HEK293 (cell line): ENCODE data around the gene PRM1.

ENCODE experiments used
- CTCF ChIA-PET: fragments of 350-600 bp; formaldehyde crosslinking; extraction: SDS; loops from one replicate; lab custom pipeline; 2021; ENCODE audit warnings: antibody characterized with exemption; lab: Yijun Ruan, JAX
- POLR2A ChIA-PET: fragments of 300-600 bp; formaldehyde crosslinking; extraction: SDS; loops from one replicate; lab custom pipeline; 2020; ENCODE audit warnings: antibody characterized with exemption, inconsistent platforms; lab: Yijun Ruan, JAX
- H3K27ac ChIP-seq: fragments of 200-500 bp; sonication (Bioruptor generic); 2 replicates; pipeline ENCODE4 v1.5.1; 2014; ENCODE audit warnings: low read depth, low read length, control low read depth, inconsistent platforms; ENCODE audit errors: extremely low read depth
- H3K36me3 ChIP-seq, 2 experiments: fragments of 200-500 bp in 1 of 2; sonication (Bioruptor generic) in 1 of 2; 1 replicate in 1 of 2; 2 replicates in 1 of 2; pipeline ENCODE4 v1.5.1; 2014 to 2017; ENCODE audit warnings: inconsistent platforms in 2 of 2, low read length in 2 of 2; ENCODE audit not compliant: control insufficient read depth in 2 of 2, insufficient read depth in 1 of 2
- H3K4me1 ChIP-seq: fragments of 200-500 bp; sonication (Bioruptor generic); 2 replicates; pipeline ENCODE4 v1.5.1; 2014; ENCODE audit warnings: mild to moderate bottlenecking, low read length, inconsistent platforms; ENCODE audit not compliant: control insufficient read depth, insufficient read depth
- H3K4me3 ChIP-seq: 2 replicates; pipeline ENCODE4 v1.5.1; 2011; ENCODE audit warnings: low read depth, mild to moderate bottlenecking, control low read depth, low read length, moderate library complexity
- H3K9me3 ChIP-seq: fragments of 200-500 bp; sonication (Bioruptor generic); 2 replicates; pipeline ENCODE4 v1.5.1; 2014; ENCODE audit warnings: low read depth, low read length, inconsistent platforms; ENCODE audit not compliant: control insufficient read depth, insufficient read depth
- EGR2 ChIP-seq: fragments of 450-650 bp; formaldehyde crosslinking; IDR thresholded peaks from 2 replicates; pipeline ENCODE4 v1.5.1; 2016; ENCODE audit warnings: low read depth, missing biosample characterization, missing genetic modification characterization
- KLF9 ChIP-seq: fragments of 450-650 bp; formaldehyde crosslinking; IDR thresholded peaks from 2 replicates; pipeline ENCODE4 v1.5.1; 2016; ENCODE audit warnings: missing biosample characterization, missing genetic modification characterization, low read depth
- MEIS1 ChIP-seq: sonication (generic); formaldehyde crosslinking; IDR thresholded peaks from 2 replicates; pipeline ENCODE4 v1.8.1; 2022; ENCODE audit warnings: missing genetic modification reagents, mild to moderate bottlenecking, borderline replicate concordance
- ZFHX2 ChIP-seq: fragments of 450-650 bp; formaldehyde crosslinking; conservative IDR thresholded peaks from 2 replicates; pipeline ENCODE4 v1.5.1; 2016; ENCODE audit warnings: missing biosample characterization, missing genetic modification characterization
- ZIC2 ChIP-seq: fragments of 450-650 bp; formaldehyde crosslinking; IDR thresholded peaks from 2 replicates; pipeline ENCODE4 v1.5.1; 2016; ENCODE audit warnings: missing biosample characterization, missing genetic modification characterization
- ZNF146 ChIP-seq: fragments of 450-650 bp; formaldehyde crosslinking; IDR thresholded peaks from 2 replicates; pipeline ENCODE4 v1.5.1; 2016; ENCODE audit warnings: missing biosample characterization, missing genetic modification characterization
- ZNF155 ChIP-seq: fragments of 450-650 bp; formaldehyde crosslinking; IDR thresholded peaks from 2 replicates; pipeline ENCODE4 v1.5.1; 2016; ENCODE audit warnings: missing biosample characterization, missing genetic modification characterization
- ZNF16 ChIP-seq: fragments of 450-650 bp; formaldehyde crosslinking; IDR thresholded peaks from 2 replicates; pipeline ENCODE4 v1.5.1; 2016; ENCODE audit warnings: low read depth, missing biosample characterization, missing genetic modification characterization
- ZNF184 ChIP-seq: fragments of 450-650 bp; IDR thresholded peaks from 2 replicates; pipeline ENCODE4 v1.5.1; 2018; ENCODE audit warnings: missing biosample characterization, mild to moderate bottlenecking, missing genetic modification characterization
- ZNF423 ChIP-seq: fragments of 450-650 bp; formaldehyde crosslinking; IDR thresholded peaks from 2 replicates; pipeline ENCODE4 v1.5.1; 2016; ENCODE audit warnings: missing biosample characterization, missing genetic modification characterization
- ZNF521 ChIP-seq: fragments of 450-650 bp; formaldehyde crosslinking; IDR thresholded peaks from 2 replicates; pipeline ENCODE4 v1.5.1; 2017; ENCODE audit warnings: missing biosample characterization, mild to moderate bottlenecking, missing genetic modification characterization
- ZNF629 ChIP-seq: fragments of 450-650 bp; formaldehyde crosslinking; IDR thresholded peaks from 2 replicates; pipeline ENCODE4 v1.5.1; 2017; ENCODE audit warnings: missing biosample characterization, missing genetic modification characterization
- ZNF768 ChIP-seq: fragments of 450-650 bp; formaldehyde crosslinking; IDR thresholded peaks from 2 replicates; pipeline ENCODE4 v1.5.1; 2018; ENCODE audit warnings: missing biosample characterization, mild to moderate bottlenecking, missing genetic modification characterization
- ZNF791 ChIP-seq: fragments of 450-650 bp; formaldehyde crosslinking; IDR thresholded peaks from 2 replicates; pipeline ENCODE4 v1.5.1; 2016; ENCODE audit warnings: missing biosample characterization, missing genetic modification characterization
- ZSCAN5A ChIP-seq: fragments of 450-650 bp; formaldehyde crosslinking; IDR thresholded peaks from 2 replicates; pipeline ENCODE4 v1.5.1; 2016; ENCODE audit warnings: missing biosample characterization, missing genetic modification characterization
- TF ChIP-seq, protein P1 (sequence below): fragments of 450-650 bp; formaldehyde crosslinking; IDR thresholded peaks from 2 replicates; pipeline ENCODE4 v1.5.1; 2016; ENCODE audit warnings: missing biosample characterization, missing genetic modification characterization
- TF ChIP-seq, protein P2 (sequence below): fragments of 450-650 bp; formaldehyde crosslinking; IDR thresholded peaks from 2 replicates; pipeline ENCODE4 v1.5.1; 2016; ENCODE audit warnings: missing biosample characterization, missing genetic modification characterization
- TF ChIP-seq, protein P3 (sequence below): fragments of 450-650 bp; formaldehyde crosslinking; IDR thresholded peaks from 2 replicates; pipeline ENCODE4 v1.5.1; 2016; ENCODE audit warnings: missing biosample characterization, missing genetic modification characterization

PRM1 gene

DNA sequence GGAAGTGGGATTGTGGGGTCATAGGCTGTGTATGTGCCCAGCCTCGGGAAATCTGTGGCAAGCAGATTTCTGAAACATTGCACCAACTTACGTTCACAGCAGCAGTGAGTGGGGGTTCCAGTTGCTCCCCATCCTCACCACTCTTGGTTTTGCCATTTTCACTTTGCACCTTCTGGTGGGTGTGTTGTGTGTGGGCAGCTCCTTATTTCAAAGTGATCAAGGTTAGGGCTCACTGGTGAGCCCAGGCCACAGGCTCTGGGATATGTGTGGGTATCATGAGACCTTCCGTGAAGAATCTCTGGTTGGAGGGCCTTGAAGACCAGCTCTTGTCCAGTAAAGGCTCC lies 29.5 kb upstream of the PRM1 start:
- POLR2A ChIA-PET = no interaction called here
- Histone ChIP-seq H3K27ac (no peak overlapping the region), H3K9me3 (no peaks in the 10 kb centered on the region), H3K4me3 (no peak overlapping the region), H3K4me1 (no peaks in the 10 kb centered on the region), H3K36me3 (no peaks in the 10 kb centered on the region)
- CTCF ChIA-PET = interaction anchor here (0.8 kb wide), 1 partner anchor 19 kb away, joined by 3 read pairs; no protein-coding TSS in a partner anchor
- TF ChIP-seq ZNF629 (tag by site-specific recombination) = no peak
- TF ChIP-seq, protein P1, sequence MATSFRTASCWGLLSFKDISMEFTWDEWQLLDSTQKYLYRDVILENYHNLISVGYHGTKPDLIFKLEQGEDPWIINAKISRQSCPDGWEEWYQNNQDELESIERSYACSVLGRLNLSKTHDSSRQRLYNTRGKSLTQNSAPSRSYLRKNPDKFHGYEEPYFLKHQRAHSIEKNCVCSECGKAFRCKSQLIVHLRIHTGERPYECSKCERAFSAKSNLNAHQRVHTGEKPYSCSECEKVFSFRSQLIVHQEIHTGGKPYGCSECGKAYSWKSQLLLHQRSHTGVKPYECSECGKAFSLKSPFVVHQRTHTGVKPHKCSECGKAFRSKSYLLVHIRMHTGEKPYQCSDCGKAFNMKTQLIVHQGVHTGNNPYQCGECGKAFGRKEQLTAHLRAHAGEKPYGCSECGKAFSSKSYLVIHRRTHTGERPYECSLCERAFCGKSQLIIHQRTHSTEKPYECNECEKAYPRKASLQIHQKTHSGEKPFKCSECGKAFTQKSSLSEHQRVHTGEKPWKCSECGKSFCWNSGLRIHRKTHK = no peak
- TF ChIP-seq ZFHX2 (tag by site-specific recombination) = 0 out of 2 replicates have a peak, but pooled peaks have one; percentile 10
- TF ChIP-seq ZNF16 (tag by site-specific recombination) = no peak

GRCh38 chr16:11309895-11310633 lies 28.9 kb upstream of the PRM1 start:
- Histone ChIP-seq H3K4me3 (no peak overlapping the region), H3K36me3 (no peaks in the 10 kb centered on the region), H3K9me3 (no peaks in the 10 kb centered on the region), H3K27ac (no peak overlapping the region), H3K4me1 (no peaks in the 10 kb centered on the region)
- TF ChIP-seq ZNF146 (tag by site-specific recombination) = peak; percentile 86
- no peak for TF ChIP-seq ZNF791
- ChIA-PET CTCF (interaction anchor here (0.8 kb wide), 1 partner anchor 18 kb away, joined by 3 read pairs; no protein-coding TSS in a partner anchor), POLR2A (no interaction called here)

DNA sequence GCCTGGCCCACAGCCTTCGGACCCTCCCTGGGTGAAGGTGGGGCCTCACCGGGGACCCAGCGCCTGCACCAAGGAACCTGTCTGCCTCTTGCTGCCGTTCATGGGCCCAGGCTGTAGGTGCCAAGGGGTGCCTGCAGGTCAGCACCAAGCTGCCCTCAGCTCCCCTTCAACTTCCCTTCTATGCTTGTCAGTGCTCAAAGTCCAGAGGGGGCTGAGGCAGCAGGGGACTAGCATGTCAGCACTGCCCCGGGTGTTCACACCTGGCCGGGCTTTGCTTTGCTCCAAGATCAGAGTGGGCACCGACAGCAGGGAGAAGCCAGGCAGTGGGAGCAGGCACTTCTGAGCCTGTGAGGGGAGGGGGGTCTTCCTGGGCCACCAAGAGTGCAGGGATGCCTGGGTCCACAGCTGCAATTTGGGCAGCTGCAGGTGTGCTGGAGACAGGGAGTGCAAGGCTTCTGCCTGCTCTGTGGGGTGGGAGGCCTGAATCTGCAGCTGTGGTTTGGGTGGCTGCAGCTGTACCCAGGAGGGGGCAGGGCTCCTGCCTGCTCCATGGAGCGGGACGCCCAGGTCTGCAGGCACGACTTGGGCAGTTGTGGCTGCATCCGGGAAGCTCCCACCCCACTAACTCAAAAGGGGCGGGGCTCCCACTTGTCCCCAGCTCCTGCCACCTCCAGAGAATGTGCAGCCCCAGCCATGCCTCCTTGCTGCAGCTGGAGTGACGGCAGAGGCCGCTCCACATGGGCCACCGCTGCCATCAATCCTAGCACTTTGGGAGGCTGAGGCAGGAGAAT lies 27.6 kb upstream of the PRM1 start:
- TF ChIP-seq EGR2 (tag by site-specific recombination) (no peak), ZNF768 (no peak), ZIC2 (tag by site-specific recombination) (peak; percentile 83), KLF9 (peak; percentile 26; the same call in 1 of the 2 replicates)
- TF ChIP-seq, all 188 proteins: peak for 2
- Histone ChIP-seq H3K4me1 (no peaks in the 10 kb centered on the region), H3K27ac (no peak overlapping the region), H3K9me3 (no peaks in the 10 kb centered on the region), H3K36me3 (no peaks in the 10 kb centered on the region), H3K4me3 (no peak overlapping the region)
- CTCF ChIA-PET = interaction anchor here (0.6 to 0.7 kb wide), 2 partner anchors 263 to 434 kb away, joined by 3 read pairs; partner anchors contain the start of gene TXNDC11
- POLR2A ChIA-PET = no interaction called here

GRCh38 chr16:11307639-11308492 lies 26.7 kb upstream of the PRM1 start:
- Histone ChIP-seq H3K4me1 (0 out of 2 replicates have a peak, but pooled peaks cover 2% of the 10 kb centered on the region), H3K36me3 (no peaks in the 10 kb centered on the region), H3K9me3 (no peaks in the 10 kb centered on the region), H3K27ac (no peak overlapping the region), H3K4me3 (no peak overlapping the region)
- ChIA-PET CTCF (interaction anchor here (0.7 kb wide), 1 partner anchor 262 kb away, joined by 3 read pairs; no protein-coding TSS in a partner anchor), POLR2A (no interaction called here)
- TF ChIP-seq, protein P1 = no peak
- TF ChIP-seq ZNF521 (tag by site-specific recombination) (no peak), ZNF155 (no peak), ZSCAN5A (tag by site-specific recombination) (no peak), ZNF423 (tag by site-specific recombination) (no peak), MEIS1 (CRISPR knock-in tag) (no peak), ZNF184 (no peak)
- TF ChIP-seq, protein P2, sequence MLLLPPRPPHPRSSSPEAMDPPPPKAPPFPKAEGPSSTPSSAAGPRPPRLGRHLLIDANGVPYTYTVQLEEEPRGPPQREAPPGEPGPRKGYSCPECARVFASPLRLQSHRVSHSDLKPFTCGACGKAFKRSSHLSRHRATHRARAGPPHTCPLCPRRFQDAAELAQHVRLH (tag by site-specific recombination) = no peak
- TF ChIP-seq, protein P3, sequence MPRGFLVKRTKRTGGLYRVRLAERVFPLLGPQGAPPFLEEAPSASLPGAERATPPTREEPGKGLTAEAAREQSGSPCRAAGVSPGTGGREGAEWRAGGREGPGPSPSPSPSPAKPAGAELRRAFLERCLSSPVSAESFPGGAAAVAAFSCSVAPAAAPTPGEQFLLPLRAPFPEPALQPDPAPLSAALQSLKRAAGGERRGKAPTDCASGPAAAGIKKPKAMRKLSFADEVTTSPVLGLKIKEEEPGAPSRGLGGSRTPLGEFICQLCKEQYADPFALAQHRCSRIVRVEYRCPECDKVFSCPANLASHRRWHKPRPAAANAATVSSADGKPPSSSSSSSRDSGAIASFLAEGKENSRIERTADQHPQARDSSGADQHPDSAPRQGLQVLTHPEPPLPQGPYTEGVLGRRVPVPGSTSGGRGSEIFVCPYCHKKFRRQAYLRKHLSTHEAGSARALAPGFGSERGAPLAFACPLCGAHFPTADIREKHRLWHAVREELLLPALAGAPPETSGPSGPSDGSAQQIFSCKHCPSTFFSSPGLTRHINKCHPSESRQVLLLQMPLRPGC (tag by site-specific recombination) = no peak
